ENCODE measurements around the gene THBS2. TPM values are rescaled to one million over a fixed set of nuclear protein-coding genes. Genes with fewer than 3 reads are reported as not detected.

THBS2 gene
- total and polyA plus RNA-seq, 2 donors (not counting 3 experiments of a cell fraction or from before 2014, with no cell fraction given) = 0.08 TPM; not detected in 1

DNA sequence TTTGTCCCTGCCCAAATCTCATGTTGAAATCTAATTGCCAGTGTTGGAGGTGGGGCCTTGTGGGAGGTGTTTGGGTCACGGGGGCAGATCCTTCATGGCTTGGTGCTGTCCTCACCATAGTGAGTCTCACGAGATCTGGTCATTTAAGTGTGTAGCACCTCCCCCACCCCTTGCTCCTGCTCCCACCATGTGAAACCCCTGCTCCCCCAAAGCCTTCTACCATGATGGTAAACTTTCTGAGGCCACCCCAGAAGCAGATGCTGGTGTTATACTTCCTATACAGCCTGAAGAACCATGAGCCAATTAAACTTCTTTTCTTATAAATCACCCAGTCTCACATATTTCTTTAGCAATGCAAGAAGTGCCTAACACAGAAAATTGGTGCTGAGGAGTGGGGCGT lies 19.9 kb upstream of the THBS2 start:
- no peak for DNase-seq (ENCODE audit: low read depth, low spot score)

More for the DNA sequence above, 19.9 kb upstream of the THBS2 start:
- Histone ChIP-seq H3K9ac (replicated peaks; ENCODE audit: extremely low read depth, insufficient read depth, low read length) (no peak overlapping the region), H4K20me1 (replicated peaks; ENCODE audit: control insufficient read depth, extremely low read depth, insufficient read depth, low read length) (no peaks in the 10 kb centered on the region), H3K27me3 (ENCODE audit: control insufficient read depth in 2 of 2, insufficient read depth in 2 of 2, low read length in 2 of 2) (no peaks in the 10 kb centered on the region), H3K4me2 (ENCODE audit: insufficient read depth, low read length) (no peak overlapping the region), H3K4me3 (replicated peaks in 1 of 3; ENCODE audit: insufficient read depth in 1 of 3, low read depth in 1 of 3, low read length in 3 of 3) (no peak overlapping the region), H3K9me1 (replicated peaks; ENCODE audit: control insufficient read depth, extremely low read depth, insufficient read depth, low read length) (no peaks in the 10 kb centered on the region), H3K4me1 (ENCODE audit: control insufficient read depth, extremely low read depth, insufficient read depth, low read length) (no peaks in the 10 kb centered on the region), H3K36me3 (ENCODE audit: control insufficient read depth in 2 of 2, extremely low read depth in 1 of 2, insufficient read depth in 2 of 2, low read length in 2 of 2) (no peaks in the 10 kb centered on the region), H2AFZ (ENCODE audit: low read depth, low read length) (no peak overlapping the region), H3K27ac (ENCODE audit: insufficient read depth, low read depth, low read length) (no peak overlapping the region), H3K9me3 (replicated peaks; ENCODE audit: control insufficient read depth, insufficient read depth, low read length) (no peaks in the 10 kb centered on the region), H3K79me2 (ENCODE audit: control insufficient read depth, insufficient read depth, low read length) (no peaks in the 10 kb centered on the region)
- no TSS peak for BruUV-seq (replicated peaks)
- no peak for FAIRE-seq
- TF ChIP-seq GATA2 (IDR thresholded peaks at IDR 0.05; ENCODE audit: insufficient read depth, insufficient read length, low read depth, low read length) (no peak), FOS (IDR thresholded peaks at IDR 0.05; ENCODE audit: borderline replicate concordance, insufficient read depth, low read length) (no peak), CTCF (IDR thresholded peaks at IDR 0.05; ENCODE audit: extremely low read depth in 1 of 2, insufficient read depth in 1 of 2, low read depth in 1 of 2, low read length in 2 of 2) (no peak), JUN (IDR thresholded peaks at IDR 0.05; ENCODE audit: borderline replicate concordance, insufficient read depth, insufficient read length, low read depth) (no peak), POLR2AphosphoS5 (IDR thresholded peaks at IDR 0.05; ENCODE audit: insufficient read depth, low read depth, low read length) (no peak), MYC (IDR thresholded peaks at IDR 0.05; ENCODE audit: low read depth, low read length) (no peak), POLR2A (IDR thresholded peaks at IDR 0.05; ENCODE audit: low read depth, low read length) (no peak), EZH2 (IDR thresholded peaks at IDR 0.05; ENCODE audit: borderline replicate concordance, low read depth, low read length, severe bottlenecking) (no peak)
- TF ChIP-seq, protein P1, sequence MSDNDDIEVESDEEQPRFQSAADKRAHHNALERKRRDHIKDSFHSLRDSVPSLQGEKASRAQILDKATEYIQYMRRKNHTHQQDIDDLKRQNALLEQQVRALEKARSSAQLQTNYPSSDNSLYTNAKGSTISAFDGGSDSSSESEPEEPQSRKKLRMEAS (IDR thresholded peaks at IDR 0.05; ENCODE audit: insufficient read depth, insufficient read length) = no peak
- POLR2A ChIA-PET = no interaction called here
- CTCF ChIA-PET = no interaction called here
- dilution Hi-C loops (cut with MboI; ENCODE audit: extremely low pct_ligation_motif_present, low sequenced_read_pairs) (no loop called here), intact Hi-C loops (cut with micrococcal nuclease) (no loop called here)
